PC-9 (cell line): ENCODE results near the gene MAPT.

Source experiments
- CTCF ChIP-seq: fragments of 200-600 bp; sonication (generic); conservative IDR thresholded peaks from 2 replicates; pipeline ENCODE4 v1.6.1; 2017; ENCODE audit warnings: mixed run types, antibody characterized with exemption, mild to moderate bottlenecking, moderate library complexity
- EZH2 ChIP-seq: fragments of 200-600 bp; sonication (generic); IDR thresholded peaks from 2 replicates; pipeline ENCODE4 v1.8.0; 2017; ENCODE audit warnings: antibody characterized with exemption, low read depth

GRCh38 chr17:45994987-45995386 lies 100.6 kb downstream of the MAPT start:
- TF ChIP-seq EZH2 (no peak), CTCF (no peak)
